Fibroblast of upper back skin (primary cell): ENCODE results near the gene CELA2B.
A peak's percentile ranks its signal among the peaks of the same experiment; 100 is the strongest.

Experiments
- DNase-seq: peaks from one replicate; pipeline ENCODE4 v3.0.0-alpha.2; 2013

Gene CELA2B

GRCh38 chr1:15526490-15527339 lies 50.8 kb downstream of the CELA2B start, which contains the start of gene DNAJC16:
TSS of gene DNAJC16 (plus strand) at chr1:15526848. CDS start at chr1:15529106, 2,258 bp downstream.
- DNase-seq: peak; percentile 100

- no peak for DNase-seq
These were observed 55.1 kb downstream of the CELA2B start for GRCh38 chr1:15531003-15531402.

- DNase-seq: no peak
These were observed 55.8 kb downstream of the CELA2B start for GRCh38 chr1:15531682-15532081.

GRCh38 chr1:15538771-15539170 lies 62.9 kb downstream of the CELA2B start:
- DNase-seq: no peak

GRCh38 chr1:15540186-15540585 lies 64.3 kb downstream of the CELA2B start:
- peak; percentile 43 for DNase-seq
